PFSK-1 (cell line): ENCODE measurements around the gene EID1.
A peak's percentile ranks its signal among the peaks of the same experiment; 100 is the strongest.

ENCODE experiments used
- FOXP2 ChIP-seq: optimal IDR thresholded peaks from 2 replicates; pipeline ENCODE3; 2011; ENCODE audit warnings: borderline replicate concordance, control low read depth, inconsistent platforms; ENCODE audit not compliant: insufficient read depth; ENCODE audit errors: extremely low read length, extremely low read depth
- POLR2AphosphoS5 ChIP-seq: IDR thresholded peaks from 2 replicates; pipeline ENCODE4 v1.6.1; 2012; ENCODE audit warnings: low read depth, mild to moderate bottlenecking, control low read depth, low read length, moderate library complexity
- REST ChIP-seq, 2 experiments: IDR thresholded peaks; 2 replicates each; pipeline versions ENCODE4 v1.6.1 to v1.8.0; 2011 to 2012; ENCODE audit warnings: low read depth in 2 of 2, low read length in 2 of 2, control low read depth in 1 of 2, inconsistent platforms in 1 of 2, mild to moderate bottlenecking in 1 of 2, moderate library complexity in 1 of 2; ENCODE audit not compliant: insufficient read depth in 1 of 2
- SIN3A ChIP-seq: IDR thresholded peaks from 2 replicates; pipeline ENCODE4 v1.6.1; 2012; ENCODE audit warnings: mild to moderate bottlenecking, low read length, moderate library complexity, borderline replicate concordance; ENCODE audit not compliant: insufficient read depth
- TAF1 ChIP-seq: IDR thresholded peaks from 2 replicates; pipeline ENCODE4 v1.6.1; 2012; ENCODE audit warnings: low read length, control low read depth, borderline replicate concordance; ENCODE audit not compliant: insufficient read depth

EID1 gene

DNA sequence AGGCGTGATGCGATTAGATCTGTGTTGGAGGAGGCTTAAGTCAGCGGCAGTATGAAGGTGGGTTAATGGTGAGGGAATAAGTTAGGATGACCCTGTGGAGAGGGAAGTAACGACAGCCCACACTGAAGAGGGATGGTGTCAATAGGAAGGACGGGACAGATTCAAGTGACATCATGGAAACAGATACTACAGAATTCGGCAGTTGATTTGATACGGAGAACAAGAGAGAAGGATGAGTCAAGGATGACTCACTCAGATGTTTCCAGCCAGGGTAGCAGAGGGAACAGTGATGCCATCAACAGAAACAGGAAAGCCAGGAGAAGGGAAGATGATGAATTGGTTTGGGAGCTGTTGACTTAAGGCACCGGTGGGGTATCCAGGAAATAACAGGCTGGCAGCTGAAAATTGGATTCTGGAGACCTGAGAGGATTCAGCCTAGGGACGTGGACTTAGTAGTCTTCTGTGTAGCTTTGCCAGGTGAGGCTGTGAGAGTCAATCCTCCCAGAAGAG, 47.8 kb downstream of the EID1 start:
- TF ChIP-seq TAF1 (no peak), SIN3A (peak; percentile 95; the same call in 1 of the 2 replicates), POLR2AphosphoS5 (peak; percentile 42; the same call in 1 of the 2 replicates), REST (IDR thresholded peaks at IDR 0.05; ENCODE audit: insufficient read depth in 1 of 2, low read depth in 2 of 2, low read length in 2 of 2) (0 out of 4 replicates have a peak, but pooled peaks of 1 of the 2 experiments have one; percentile 21), FOXP2 (peak; percentile 81)

- TF ChIP-seq SIN3A (no peak), TAF1 (no peak)
These were observed 51.1 kb downstream of the EID1 start for GRCh38 chr15:48928877-48929538.

GRCh38 chr15:48929661-48930060, 51.7 kb downstream of the EID1 start:
- TF ChIP-seq FOXP2 (no peak), POLR2AphosphoS5 (no peak)
